Keratinocyte (primary cell): ENCODE results near the gene ZNF142. TPM values are rescaled to one million over a fixed set of nuclear protein-coding genes. Genes with fewer than 3 reads are reported as not detected.

ENCODE experiments used
- DNase-seq: peaks from one replicate; pipeline ENCODE4 v3.0.0-alpha.2; 2011; ENCODE audit warnings: low read depth, missing footprints, low spot score
- FAIRE-seq: peaks from 2 replicates; lab custom pipeline; 2011; peaks lifted over from hg19 to GRCh38; lab: Jason Lieb, UNC
- H2AFZ ChIP-seq: 2 replicates; pipeline ENCODE4 v1.6.0; 2012; ENCODE audit warnings: low read length, control low read depth, inconsistent platforms; ENCODE audit not compliant: control insufficient read depth
- H3K27ac ChIP-seq: 2 replicates; pipeline ENCODE4 v1.5.1; 2011; ENCODE audit warnings: low read length; ENCODE audit not compliant: control insufficient read depth, insufficient read depth
- H3K27me3 ChIP-seq: 3 replicates; pipeline ENCODE4 v1.6.0; 2011; ENCODE audit warnings: low read length; ENCODE audit not compliant: control insufficient read depth, insufficient read depth; ENCODE audit errors: extremely low read depth
- H3K36me3 ChIP-seq, 2 experiments: 2 replicates in 1 of 2; 3 replicates in 1 of 2; pipeline ENCODE4 v1.5.1; 2011; ENCODE audit warnings: low read length in 2 of 2, mild to moderate bottlenecking in 1 of 2; ENCODE audit not compliant: control insufficient read depth in 2 of 2, insufficient read depth in 2 of 2; ENCODE audit errors: extremely low read depth in 1 of 2
- H3K4me1 ChIP-seq: 3 replicates; pipeline ENCODE4 v1.5.1; 2011; ENCODE audit warnings: low read length; ENCODE audit not compliant: control insufficient read depth, insufficient read depth; ENCODE audit errors: extremely low read depth
- H3K4me2 ChIP-seq: 3 replicates; pipeline ENCODE4 v1.6.0; 2011; ENCODE audit warnings: low read depth, low read length; ENCODE audit not compliant: control insufficient read depth, insufficient read depth; ENCODE audit errors: extremely low read depth
- H3K4me3 ChIP-seq, 3 experiments: fragments of 200-600 bp in 1 of 3; sonication (generic) in 1 of 3; 2 replicates in 2 of 3; 3 replicates in 1 of 3; pipeline ENCODE4 v1.5.1; 2011 to 2016; ENCODE audit warnings: low read length in 3 of 3, mild to moderate bottlenecking in 3 of 3, control low read depth in 2 of 3, inconsistent platforms in 1 of 3, low read depth in 1 of 3, mixed read lengths in 1 of 3, mixed run types in 1 of 3, moderate library complexity in 1 of 3; ENCODE audit not compliant: control insufficient read depth in 2 of 3, insufficient read depth in 2 of 3; ENCODE audit errors: extremely low read depth in 1 of 3
- H3K79me2 ChIP-seq: 2 replicates; pipeline ENCODE4 v1.6.0; 2012; ENCODE audit warnings: low read length; ENCODE audit not compliant: control insufficient read depth, insufficient read depth
- H3K9ac ChIP-seq: 3 replicates; pipeline ENCODE4 v1.6.0; 2011; ENCODE audit warnings: low read length; ENCODE audit not compliant: control insufficient read depth, insufficient read depth; ENCODE audit errors: extremely low read depth
- H3K9me1 ChIP-seq: 3 replicates; pipeline ENCODE4 v1.6.0; 2011; ENCODE audit warnings: low read length; ENCODE audit not compliant: control insufficient read depth, insufficient read depth; ENCODE audit errors: extremely low read depth
- H3K9me3 ChIP-seq: 2 replicates; pipeline ENCODE4 v1.5.1; 2012; ENCODE audit warnings: low read depth, low read length; ENCODE audit not compliant: control insufficient read depth
- H4K20me1 ChIP-seq: 3 replicates; pipeline ENCODE4 v1.6.0; 2011; ENCODE audit warnings: low read length; ENCODE audit not compliant: control insufficient read depth, insufficient read depth; ENCODE audit errors: extremely low read depth
- EZH2 ChIP-seq: IDR thresholded peaks from one replicate; pipeline ENCODE4 v1.6.1; 2012; ENCODE audit warnings: inconsistent platforms, mild to moderate bottlenecking, low read length, moderate library complexity
- dilution Hi-C: fragments of 300-500 bp; cut with MboI; formaldehyde crosslinking; loops from one replicate; pipeline ENCODE4 v1.7.0; 2020; ENCODE audit warnings: low sequenced_read_pairs; ENCODE audit not compliant: extremely low pct_ligation_motif_present
- polyA plus RNA-seq, 5 experiments: library from polyadenylated mRNA; depleted of rRNA in 3 of 5; stranded (reverse) in 3 of 5; stranded (forward) in 1 of 5; unstranded in 1 of 5; fragments of >200 nt; gene quantifications; 1 replicate in 1 of 5; 2 replicates in 3 of 5; 3 replicates in 1 of 5; pipeline versions ENCODE4 v1.2.1 to v1.2.3, GENCODE V29; 2011 to 2012; ENCODE audit warnings: missing spikeins in 2 of 5, low read depth in 1 of 5, low replicate concordance in 1 of 5
- TF ChIP-seq, protein P1 (sequence below), 3 experiments: IDR thresholded peaks in 1 of 3; conservative IDR thresholded peaks in 1 of 3; optimal IDR thresholded peaks in 1 of 3; 2 replicates in 2 of 3; 3 replicates in 1 of 3; pipeline versions ENCODE3 to v1.5.1; 2011; ENCODE audit warnings: low read length in 3 of 3, mild to moderate bottlenecking in 3 of 3, moderate library complexity in 2 of 3, control low read depth in 1 of 3, inconsistent platforms in 1 of 3; ENCODE audit not compliant: insufficient read depth in 2 of 3; ENCODE audit errors: extremely low read depth in 1 of 3

ZNF142 gene
- polyA plus RNA-seq, 1 donor (not counting 4 experiments of a cell fraction or from before 2014, with no cell fraction given) = 4.5 TPM

DNA sequence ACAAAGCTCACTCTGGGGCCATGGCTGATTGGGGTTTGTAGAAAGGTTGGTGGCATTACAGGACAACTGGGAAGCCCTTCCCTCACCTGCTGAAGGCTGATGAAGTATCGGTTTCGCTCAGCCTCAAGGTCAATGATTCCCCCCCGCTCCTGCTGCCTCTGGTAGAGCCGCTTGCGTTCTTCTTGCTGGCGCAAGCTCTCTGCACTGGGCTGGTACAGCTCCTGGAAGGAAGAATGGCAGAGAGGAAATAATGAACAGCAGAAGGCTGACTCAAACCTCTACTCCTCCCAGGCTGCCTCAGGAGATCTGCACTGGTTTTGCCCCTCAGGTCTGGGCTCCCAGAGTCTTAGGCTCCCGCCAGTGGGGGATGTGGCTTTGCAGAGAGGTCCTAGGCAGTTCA lies 5.2 kb upstream of the ZNF142 start:
- Histone ChIP-seq H3K9ac (no peak overlapping the region), H3K27ac (no peak overlapping the region), H3K4me1 (peaks cover 8% of the 10 kb centered on the region), H3K27me3 (no peaks in the 10 kb centered on the region), H3K79me2 (peaks cover 22% of the 10 kb centered on the region), H3K4me2 (no peak overlapping the region), H4K20me1 (peaks cover 2% of the 10 kb centered on the region), H3K36me3 (peaks cover 41 to 52% of the 10 kb centered on the region in 2 experiments), H3K9me1 (no peaks in the 10 kb centered on the region), H3K9me3 (no peaks in the 10 kb centered on the region), H2AFZ (no peak overlapping the region), H3K4me3 (no peak overlapping the region)
- dilution Hi-C loops = no loop called here
- FAIRE-seq (no peak), DNase-seq (no peak)
- no peak for TF ChIP-seq EZH2
- TF ChIP-seq, protein P1, sequence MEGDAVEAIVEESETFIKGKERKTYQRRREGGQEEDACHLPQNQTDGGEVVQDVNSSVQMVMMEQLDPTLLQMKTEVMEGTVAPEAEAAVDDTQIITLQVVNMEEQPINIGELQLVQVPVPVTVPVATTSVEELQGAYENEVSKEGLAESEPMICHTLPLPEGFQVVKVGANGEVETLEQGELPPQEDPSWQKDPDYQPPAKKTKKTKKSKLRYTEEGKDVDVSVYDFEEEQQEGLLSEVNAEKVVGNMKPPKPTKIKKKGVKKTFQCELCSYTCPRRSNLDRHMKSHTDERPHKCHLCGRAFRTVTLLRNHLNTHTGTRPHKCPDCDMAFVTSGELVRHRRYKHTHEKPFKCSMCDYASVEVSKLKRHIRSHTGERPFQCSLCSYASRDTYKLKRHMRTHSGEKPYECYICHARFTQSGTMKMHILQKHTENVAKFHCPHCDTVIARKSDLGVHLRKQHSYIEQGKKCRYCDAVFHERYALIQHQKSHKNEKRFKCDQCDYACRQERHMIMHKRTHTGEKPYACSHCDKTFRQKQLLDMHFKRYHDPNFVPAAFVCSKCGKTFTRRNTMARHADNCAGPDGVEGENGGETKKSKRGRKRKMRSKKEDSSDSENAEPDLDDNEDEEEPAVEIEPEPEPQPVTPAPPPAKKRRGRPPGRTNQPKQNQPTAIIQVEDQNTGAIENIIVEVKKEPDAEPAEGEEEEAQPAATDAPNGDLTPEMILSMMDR (optimal IDR thresholded peaks at IDR 0.05 in 1 of 3, IDR thresholded peaks at IDR 0.05 in 1 of 3, conservative IDR thresholded peaks at IDR 0.05 in 1 of 3; ENCODE audit: extremely low read depth in 1 of 3, insufficient read depth in 2 of 3, low read length in 3 of 3) = no peak

DNA sequence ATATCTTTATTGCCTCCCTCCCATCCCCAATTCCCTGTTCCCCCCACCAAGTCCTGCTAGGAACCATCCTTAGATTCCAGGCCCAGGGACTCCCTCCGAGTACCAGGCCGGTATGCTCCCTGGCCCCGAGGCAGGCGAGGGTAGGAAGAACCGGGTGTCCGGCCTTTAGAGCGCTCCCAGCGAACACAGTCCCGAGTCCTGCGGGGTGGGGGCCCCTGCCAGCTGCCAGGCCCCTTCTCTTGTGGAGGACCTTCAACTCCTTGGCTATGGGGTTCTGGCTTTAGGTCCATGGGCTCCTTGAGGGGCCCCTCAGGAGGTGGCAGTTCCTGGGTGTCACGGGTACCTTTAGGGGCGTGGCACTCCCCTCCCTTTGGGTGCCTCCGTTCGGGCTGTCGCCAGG lies 4.5 kb upstream of the ZNF142 start:
- TF ChIP-seq EZH2 = no peak
- TF ChIP-seq, protein P1 (optimal IDR thresholded peaks at IDR 0.05 in 1 of 3, IDR thresholded peaks at IDR 0.05 in 1 of 3, conservative IDR thresholded peaks at IDR 0.05 in 1 of 3; ENCODE audit: extremely low read depth in 1 of 3, insufficient read depth in 2 of 3, low read length in 3 of 3) = no peak
- no peak overlapping the region for H2AFZ ChIP-seq
- H3K27me3 ChIP-seq = no peaks in the 10 kb centered on the region
- dilution Hi-C loops = no loop called here
- H4K20me1 ChIP-seq = peaks cover 2% of the 10 kb centered on the region
- no peak for DNase-seq
- H3K4me1 ChIP-seq = peaks cover 8% of the 10 kb centered on the region
- no peak overlapping the region for H3K4me3 ChIP-seq
- H3K36me3 ChIP-seq = peaks cover 41 to 49% of the 10 kb centered on the region in 2 experiments
- no peak overlapping the region for H3K27ac ChIP-seq
- peaks cover 21% of the 10 kb centered on the region for H3K79me2 ChIP-seq
- H3K9ac ChIP-seq = no peak overlapping the region
- FAIRE-seq = no peak
- no peak overlapping the region for H3K4me2 ChIP-seq
- no peaks in the 10 kb centered on the region for H3K9me3 ChIP-seq
- no peaks in the 10 kb centered on the region for H3K9me1 ChIP-seq
